K562 (cell line): ENCODE data around the gene UTP4. TPM values are rescaled to one million over a fixed set of nuclear protein-coding genes. Genes with fewer than 3 reads are reported as not detected.

Experiments
- ATAC-seq: fragments of 200-7000 bp; cut with Tn5 transposase; 3 replicates; pipeline ENCODE4 v1.9.1; 2020; ENCODE audit warnings: moderate library complexity
- BruUV-seq: library from RNA; stranded (reverse); fragments of 400-500 nt; replicated peaks from 2 replicates; lab custom pipeline; 2021; lab: Mats Ljungman, UMichigan
- CTCF ChIA-PET: fragments of 300-600 bp; formaldehyde crosslinking; extraction: SDS; loops from one replicate; lab custom pipeline; 2021; ENCODE audit warnings: low intra/inter-chr PET ratio; lab: Yijun Ruan, JAX
- POLR2A ChIA-PET: fragments of 300-600, 350-650 bp; sonication (Branson Sonifier 250); formaldehyde crosslinking; extraction: SDS; loops from one replicate; lab custom pipeline; 2021; ENCODE audit warnings: antibody characterized with exemption, inconsistent platforms; lab: Yijun Ruan, JAX
- DNase-seq, 4 experiments: peaks; one replicate each; pipeline versions ENCODE4 v3.0.0 to v3.0.0-alpha.2; 2011 to 2018; ENCODE audit warnings: low spot score in 3 of 4, mixed read lengths in 3 of 4; ENCODE audit errors: extremely low read depth in 1 of 4
- FAIRE-seq: peaks from 2 replicates; lab custom pipeline; 2011; peaks lifted over from hg19 to GRCh38; lab: Jason Lieb, UNC
- H2AFZ ChIP-seq: 2 replicates; pipeline ENCODE4 v1.6.0; 2011; ENCODE audit warnings: low read depth, low read length, control low read depth, inconsistent platforms
- H3K27ac ChIP-seq: fragments of 200-600 bp; 3 replicates; pipeline ENCODE4 v1.8.0; 2011; ENCODE audit warnings: low read depth, mild to moderate bottlenecking, control low read depth, inconsistent platforms, low read length, moderate library complexity, mixed read lengths; ENCODE audit errors: extremely low read depth
- H3K27me3 ChIP-seq, 2 experiments: fragments of 300-600 bp in 1 of 2; 2 replicates in 1 of 2; 3 replicates in 1 of 2; pipeline versions ENCODE4 v1.6.0 to v1.8.0; 2011; ENCODE audit warnings: inconsistent platforms in 2 of 2, low read length in 2 of 2, mild to moderate bottlenecking in 1 of 2, mixed read lengths in 1 of 2, moderate library complexity in 1 of 2; ENCODE audit not compliant: control insufficient read depth in 2 of 2, insufficient read depth in 2 of 2
- H3K36me3 ChIP-seq: fragments of 300-600 bp; 3 replicates; pipeline ENCODE4 v1.8.0; 2011; ENCODE audit warnings: mild to moderate bottlenecking, low read length, inconsistent platforms; ENCODE audit not compliant: control insufficient read depth, insufficient read depth
- H3K4me1 ChIP-seq, 2 experiments: fragments of 200-600 bp in 1 of 2; replicated peaks in 1 of 2; 2 replicates in 1 of 2; 3 replicates in 1 of 2; pipeline versions ENCODE4 v1.5.1 to v1.8.0; 2011; ENCODE audit warnings: inconsistent platforms in 2 of 2, low read length in 2 of 2, mild to moderate bottlenecking in 1 of 2, mixed read lengths in 1 of 2, moderate library complexity in 1 of 2; ENCODE audit not compliant: control insufficient read depth in 2 of 2, insufficient read depth in 2 of 2
- H3K4me2 ChIP-seq: 2 replicates; pipeline ENCODE4 v1.6.1; 2011; ENCODE audit warnings: low read length, control low read depth, inconsistent platforms, mixed read lengths; ENCODE audit not compliant: insufficient read depth
- H3K4me3 ChIP-seq: fragments of 200-600 bp; sonication (generic), shearing (Covaris generic); 2 replicates; pipeline ENCODE4 v1.5.1; 2016; ENCODE audit warnings: control low read depth, inconsistent platforms
- H3K79me2 ChIP-seq: fragments of 200-600 bp; 3 replicates; pipeline ENCODE4 v1.8.0; 2011; ENCODE audit warnings: low read length, inconsistent platforms; ENCODE audit not compliant: control insufficient read depth, insufficient read depth
- H3K9ac ChIP-seq, 2 experiments: 2 replicates each; pipeline versions ENCODE4 v1.6.0 to v1.6.1; 2011; ENCODE audit warnings: low read depth in 2 of 2, low read length in 2 of 2, control low read depth in 1 of 2, inconsistent platforms in 1 of 2, mild to moderate bottlenecking in 1 of 2, mixed read lengths in 1 of 2; ENCODE audit not compliant: insufficient read depth in 1 of 2
- H3K9me1 ChIP-seq: one replicate; pipeline ENCODE4 v1.6.0; 2011; ENCODE audit warnings: inconsistent platforms, mild to moderate bottlenecking, low read length, moderate library complexity; ENCODE audit not compliant: control insufficient read depth, insufficient read depth
- H3K9me3 ChIP-seq: replicated peaks from 2 replicates; pipeline ENCODE4 v1.5.1; 2011; ENCODE audit warnings: low read depth, low read length, inconsistent platforms; ENCODE audit not compliant: control insufficient read depth, insufficient read depth
- H4K20me1 ChIP-seq: replicated peaks from 2 replicates; pipeline ENCODE4 v1.6.1; 2011; ENCODE audit warnings: low read length, inconsistent platforms, mixed read lengths; ENCODE audit not compliant: control insufficient read depth, insufficient read depth
- CC2D1A ChIP-seq: fragments of 450-650 bp; IDR thresholded peaks from 2 replicates; pipeline ENCODE4 v1.6.1; 2017; ENCODE audit warnings: mild to moderate bottlenecking
- COPS2 ChIP-seq: fragments of 450-650 bp; conservative IDR thresholded peaks from 2 replicates; pipeline ENCODE4 v1.6.1; 2016; ENCODE audit warnings: mild to moderate bottlenecking, moderate library complexity
- IRF9 ChIP-seq: fragments of 450-650 bp; IDR thresholded peaks from 2 replicates; pipeline ENCODE4 v1.6.1; 2016; ENCODE audit warnings: missing biosample characterization, missing genetic modification characterization
- WGBS: fragments of 100-300 bp; shearing (Covaris generic); methylation state at CpG from one replicate; pipeline ENCODE4 v1.1.6; 2016; ENCODE audit warnings: low coverage, mixed read lengths; ENCODE audit not compliant: insufficient coverage; ENCODE audit errors: missing lambda C conversion rate; 5-methylcytosine and 5-hydroxymethylcytosine counted together
- in situ Hi-C: fragments of 300-500 bp; cut with MboI; formaldehyde crosslinking; loops from 4 replicates; pipeline ENCODE4 v1.15.0; 2018; ENCODE audit warnings: inconsistent platforms, mixed read lengths
- intact Hi-C: fragments of 100-400 bp; cut with micrococcal nuclease; formaldehyde crosslinking; loops from 2 replicates; pipeline ENCODE4 v1.14.2; 2022
- polyA plus RNA-seq, 8 experiments: library from polyadenylated mRNA; depleted of rRNA in 4 of 8; stranded (reverse) in 5 of 8; unstranded in 3 of 8; fragments of >200 nt; fragmentation: Nextera tagmentation in 2 of 8; fragmentation: Illumina TruSeq in 1 of 8; extraction: Ambion mirVana in 2 of 8; extraction: Trizol in 1 of 8; gene quantifications; 2 replicates each; pipeline versions ENCODE4 v1.2.1 to v1.2.3, GENCODE V29; 2011 to 2014; ENCODE audit warnings: inconsistent platforms in 1 of 8, missing spikeins in 1 of 8
- total RNA-seq, 7 experiments: library from RNA; depleted of rRNA in 6 of 7; stranded (reverse); fragments of >200 nt in 6 of 7; fragmentation: Illumina TruSeq in 2 of 7; extraction: Trizol in 2 of 7; gene quantifications; 2 replicates each; pipeline versions ENCODE4 v1.2.1 to v1.2.3, GENCODE V29; 2011 to 2021; ENCODE audit warnings: low replicate concordance in 1 of 7
- TF ChIP-seq, protein P1 (sequence below): fragments of 450-650 bp; IDR thresholded peaks from 2 replicates; pipeline ENCODE4 v1.6.1; 2016; ENCODE audit warnings: mild to moderate bottlenecking, moderate library complexity
- TF ChIP-seq, protein P2 (sequence below): sonication (generic); formaldehyde crosslinking; IDR thresholded peaks from 2 replicates; pipeline ENCODE4 v1.8.0; 2023; ENCODE audit warnings: mild to moderate bottlenecking, missing genetic modification reagents

UTP4 gene
- total and polyA plus RNA-seq, 9 of the 15 experiments (the other 6 are each of a cell fraction or from before 2014, with no cell fraction given), result 46.1 to 203 (median 145) TPM

GRCh38 chr16:69113216-69113615 lies 19.2 kb upstream of the UTP4 start:
- ATAC-seq (no peak; the same call in 2 of the 3 replicates), DNase-seq (no peak), FAIRE-seq (no peak)
- 0 out of 2 replicates have a peak, but pooled peaks cover 10% of the 10 kb centered on the region for H4K20me1 ChIP-seq
- H3K4me3 ChIP-seq, result no peak overlapping the region
- no peaks in the 10 kb centered on the region for H3K79me2 ChIP-seq
- H3K27me3 ChIP-seq, result no peaks in the 10 kb centered on the region
- WGBS, result 91% methylated on average over 7 of the region's 7 CpGs
- no peaks in the 10 kb centered on the region for H3K9me3 ChIP-seq
- peaks cover 30% of the 10 kb centered on the region; the same call in 2 of the 3 replicates for H3K36me3 ChIP-seq
- H3K27ac ChIP-seq, result no peak overlapping the region
- peaks cover 10% of the 10 kb centered on the region for H3K9me1 ChIP-seq
- ChIA-PET POLR2A (interaction anchor here (0.6 kb wide), 3 partner anchors 131 to 1709 kb away, joined by 3 to 4 read pairs (median 3); no protein-coding TSS in a partner anchor), CTCF (interaction anchor here (0.7 kb wide), 1 partner anchor 211 kb away, joined by 3 read pairs; no protein-coding TSS in a partner anchor)
- no TSS peak for BruUV-seq
- H3K4me2 ChIP-seq, result no peak overlapping the region
- intact Hi-C loops, result loop anchor here (10.0 kb wide), 1 partner anchor 588 kb away; no protein-coding TSS in a partner anchor
- peak overlapping the region in 1 of 2 experiments; percentile 34; a peak in 1 of 4 replicates for H3K9ac ChIP-seq
- in situ Hi-C loops, result loop anchor here (10.0 kb wide), 2 partner anchors 408 to 588 kb away; no protein-coding TSS in a partner anchor
- H3K4me1 ChIP-seq, result peaks cover 7 to 20% of the 10 kb centered on the region in 2 experiments; a peak in 4 of 5 replicates
- H2AFZ ChIP-seq, result no peak overlapping the region
- TF ChIP-seq, protein P1, sequence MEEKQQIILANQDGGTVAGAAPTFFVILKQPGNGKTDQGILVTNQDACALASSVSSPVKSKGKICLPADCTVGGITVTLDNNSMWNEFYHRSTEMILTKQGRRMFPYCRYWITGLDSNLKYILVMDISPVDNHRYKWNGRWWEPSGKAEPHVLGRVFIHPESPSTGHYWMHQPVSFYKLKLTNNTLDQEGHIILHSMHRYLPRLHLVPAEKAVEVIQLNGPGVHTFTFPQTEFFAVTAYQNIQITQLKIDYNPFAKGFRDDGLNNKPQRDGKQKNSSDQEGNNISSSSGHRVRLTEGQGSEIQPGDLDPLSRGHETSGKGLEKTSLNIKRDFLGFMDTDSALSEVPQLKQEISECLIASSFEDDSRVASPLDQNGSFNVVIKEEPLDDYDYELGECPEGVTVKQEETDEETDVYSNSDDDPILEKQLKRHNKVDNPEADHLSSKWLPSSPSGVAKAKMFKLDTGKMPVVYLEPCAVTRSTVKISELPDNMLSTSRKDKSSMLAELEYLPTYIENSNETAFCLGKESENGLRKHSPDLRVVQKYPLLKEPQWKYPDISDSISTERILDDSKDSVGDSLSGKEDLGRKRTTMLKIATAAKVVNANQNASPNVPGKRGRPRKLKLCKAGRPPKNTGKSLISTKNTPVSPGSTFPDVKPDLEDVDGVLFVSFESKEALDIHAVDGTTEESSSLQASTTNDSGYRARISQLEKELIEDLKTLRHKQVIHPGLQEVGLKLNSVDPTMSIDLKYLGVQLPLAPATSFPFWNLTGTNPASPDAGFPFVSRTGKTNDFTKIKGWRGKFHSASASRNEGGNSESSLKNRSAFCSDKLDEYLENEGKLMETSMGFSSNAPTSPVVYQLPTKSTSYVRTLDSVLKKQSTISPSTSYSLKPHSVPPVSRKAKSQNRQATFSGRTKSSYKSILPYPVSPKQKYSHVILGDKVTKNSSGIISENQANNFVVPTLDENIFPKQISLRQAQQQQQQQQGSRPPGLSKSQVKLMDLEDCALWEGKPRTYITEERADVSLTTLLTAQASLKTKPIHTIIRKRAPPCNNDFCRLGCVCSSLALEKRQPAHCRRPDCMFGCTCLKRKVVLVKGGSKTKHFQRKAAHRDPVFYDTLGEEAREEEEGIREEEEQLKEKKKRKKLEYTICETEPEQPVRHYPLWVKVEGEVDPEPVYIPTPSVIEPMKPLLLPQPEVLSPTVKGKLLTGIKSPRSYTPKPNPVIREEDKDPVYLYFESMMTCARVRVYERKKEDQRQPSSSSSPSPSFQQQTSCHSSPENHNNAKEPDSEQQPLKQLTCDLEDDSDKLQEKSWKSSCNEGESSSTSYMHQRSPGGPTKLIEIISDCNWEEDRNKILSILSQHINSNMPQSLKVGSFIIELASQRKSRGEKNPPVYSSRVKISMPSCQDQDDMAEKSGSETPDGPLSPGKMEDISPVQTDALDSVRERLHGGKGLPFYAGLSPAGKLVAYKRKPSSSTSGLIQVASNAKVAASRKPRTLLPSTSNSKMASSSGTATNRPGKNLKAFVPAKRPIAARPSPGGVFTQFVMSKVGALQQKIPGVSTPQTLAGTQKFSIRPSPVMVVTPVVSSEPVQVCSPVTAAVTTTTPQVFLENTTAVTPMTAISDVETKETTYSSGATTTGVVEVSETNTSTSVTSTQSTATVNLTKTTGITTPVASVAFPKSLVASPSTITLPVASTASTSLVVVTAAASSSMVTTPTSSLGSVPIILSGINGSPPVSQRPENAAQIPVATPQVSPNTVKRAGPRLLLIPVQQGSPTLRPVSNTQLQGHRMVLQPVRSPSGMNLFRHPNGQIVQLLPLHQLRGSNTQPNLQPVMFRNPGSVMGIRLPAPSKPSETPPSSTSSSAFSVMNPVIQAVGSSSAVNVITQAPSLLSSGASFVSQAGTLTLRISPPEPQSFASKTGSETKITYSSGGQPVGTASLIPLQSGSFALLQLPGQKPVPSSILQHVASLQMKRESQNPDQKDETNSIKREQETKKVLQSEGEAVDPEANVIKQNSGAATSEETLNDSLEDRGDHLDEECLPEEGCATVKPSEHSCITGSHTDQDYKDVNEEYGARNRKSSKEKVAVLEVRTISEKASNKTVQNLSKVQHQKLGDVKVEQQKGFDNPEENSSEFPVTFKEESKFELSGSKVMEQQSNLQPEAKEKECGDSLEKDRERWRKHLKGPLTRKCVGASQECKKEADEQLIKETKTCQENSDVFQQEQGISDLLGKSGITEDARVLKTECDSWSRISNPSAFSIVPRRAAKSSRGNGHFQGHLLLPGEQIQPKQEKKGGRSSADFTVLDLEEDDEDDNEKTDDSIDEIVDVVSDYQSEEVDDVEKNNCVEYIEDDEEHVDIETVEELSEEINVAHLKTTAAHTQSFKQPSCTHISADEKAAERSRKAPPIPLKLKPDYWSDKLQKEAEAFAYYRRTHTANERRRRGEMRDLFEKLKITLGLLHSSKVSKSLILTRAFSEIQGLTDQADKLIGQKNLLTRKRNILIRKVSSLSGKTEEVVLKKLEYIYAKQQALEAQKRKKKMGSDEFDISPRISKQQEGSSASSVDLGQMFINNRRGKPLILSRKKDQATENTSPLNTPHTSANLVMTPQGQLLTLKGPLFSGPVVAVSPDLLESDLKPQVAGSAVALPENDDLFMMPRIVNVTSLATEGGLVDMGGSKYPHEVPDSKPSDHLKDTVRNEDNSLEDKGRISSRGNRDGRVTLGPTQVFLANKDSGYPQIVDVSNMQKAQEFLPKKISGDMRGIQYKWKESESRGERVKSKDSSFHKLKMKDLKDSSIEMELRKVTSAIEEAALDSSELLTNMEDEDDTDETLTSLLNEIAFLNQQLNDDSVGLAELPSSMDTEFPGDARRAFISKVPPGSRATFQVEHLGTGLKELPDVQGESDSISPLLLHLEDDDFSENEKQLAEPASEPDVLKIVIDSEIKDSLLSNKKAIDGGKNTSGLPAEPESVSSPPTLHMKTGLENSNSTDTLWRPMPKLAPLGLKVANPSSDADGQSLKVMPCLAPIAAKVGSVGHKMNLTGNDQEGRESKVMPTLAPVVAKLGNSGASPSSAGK, result no peak
- TF ChIP-seq, protein P2, sequence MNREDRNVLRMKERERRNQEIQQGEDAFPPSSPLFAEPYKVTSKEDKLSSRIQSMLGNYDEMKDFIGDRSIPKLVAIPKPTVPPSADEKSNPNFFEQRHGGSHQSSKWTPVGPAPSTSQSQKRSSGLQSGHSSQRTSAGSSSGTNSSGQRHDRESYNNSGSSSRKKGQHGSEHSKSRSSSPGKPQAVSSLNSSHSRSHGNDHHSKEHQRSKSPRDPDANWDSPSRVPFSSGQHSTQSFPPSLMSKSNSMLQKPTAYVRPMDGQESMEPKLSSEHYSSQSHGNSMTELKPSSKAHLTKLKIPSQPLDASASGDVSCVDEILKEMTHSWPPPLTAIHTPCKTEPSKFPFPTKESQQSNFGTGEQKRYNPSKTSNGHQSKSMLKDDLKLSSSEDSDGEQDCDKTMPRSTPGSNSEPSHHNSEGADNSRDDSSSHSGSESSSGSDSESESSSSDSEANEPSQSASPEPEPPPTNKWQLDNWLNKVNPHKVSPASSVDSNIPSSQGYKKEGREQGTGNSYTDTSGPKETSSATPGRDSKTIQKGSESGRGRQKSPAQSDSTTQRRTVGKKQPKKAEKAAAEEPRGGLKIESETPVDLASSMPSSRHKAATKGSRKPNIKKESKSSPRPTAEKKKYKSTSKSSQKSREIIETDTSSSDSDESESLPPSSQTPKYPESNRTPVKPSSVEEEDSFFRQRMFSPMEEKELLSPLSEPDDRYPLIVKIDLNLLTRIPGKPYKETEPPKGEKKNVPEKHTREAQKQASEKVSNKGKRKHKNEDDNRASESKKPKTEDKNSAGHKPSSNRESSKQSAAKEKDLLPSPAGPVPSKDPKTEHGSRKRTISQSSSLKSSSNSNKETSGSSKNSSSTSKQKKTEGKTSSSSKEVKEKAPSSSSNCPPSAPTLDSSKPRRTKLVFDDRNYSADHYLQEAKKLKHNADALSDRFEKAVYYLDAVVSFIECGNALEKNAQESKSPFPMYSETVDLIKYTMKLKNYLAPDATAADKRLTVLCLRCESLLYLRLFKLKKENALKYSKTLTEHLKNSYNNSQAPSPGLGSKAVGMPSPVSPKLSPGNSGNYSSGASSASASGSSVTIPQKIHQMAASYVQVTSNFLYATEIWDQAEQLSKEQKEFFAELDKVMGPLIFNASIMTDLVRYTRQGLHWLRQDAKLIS (CRISPR knock-in tag), result no peak
- TF ChIP-seq CC2D1A (no peak), COPS2 (no peak), IRF9 (tag) (no peak)
